Endothelial cell of umbilical vein (primary cell): ENCODE data around the gene UCK1. TPM values are rescaled to one million over a fixed set of nuclear protein-coding genes. Genes with fewer than 3 reads are reported as not detected.

ENCODE experiments used
- BruUV-seq: library from RNA; stranded (reverse); fragments of 400-500 nt; replicated peaks from 2 replicates; lab custom pipeline; 2021; lab: Mats Ljungman, UMichigan
- CTCF ChIA-PET: fragments of 300-600, 350-600 bp; sonication (Branson Sonifier 250); formaldehyde crosslinking; loops from one replicate; lab custom pipeline; 2021; ENCODE audit warnings: antibody characterized with exemption, inconsistent platforms; lab: Charles Lee
- POLR2A ChIA-PET: fragments of 300-600, 350-600 bp; sonication (Branson Sonifier 250); formaldehyde crosslinking; loops from one replicate; lab custom pipeline; 2021; ENCODE audit warnings: antibody characterized with exemption, inconsistent platforms; lab: Charles Lee
- DNase-seq: peaks from one replicate; pipeline ENCODE4 v3.0.0-alpha.2; 2011; ENCODE audit warnings: low read depth, low spot score
- FAIRE-seq: peaks from 2 replicates; lab custom pipeline; 2011; peaks lifted over from hg19 to GRCh38; lab: Jason Lieb, UNC
- H2AFZ ChIP-seq: 2 replicates; pipeline ENCODE4 v1.6.0; 2012; ENCODE audit warnings: low read depth, low read length, control low read depth, inconsistent platforms
- H3K27ac ChIP-seq: 2 replicates; pipeline ENCODE4 v1.5.1; 2011; ENCODE audit warnings: low read depth, mild to moderate bottlenecking, control low read depth, low read length, moderate library complexity; ENCODE audit not compliant: insufficient read depth
- H3K27me3 ChIP-seq, 2 experiments: 2 replicates each; pipeline versions ENCODE4 v1.6.0 to v1.6.1; 2011; ENCODE audit warnings: low read length in 2 of 2, mixed read lengths in 1 of 2; ENCODE audit not compliant: control insufficient read depth in 2 of 2, insufficient read depth in 2 of 2
- H3K36me3 ChIP-seq, 2 experiments: 2 replicates in 1 of 2; 3 replicates in 1 of 2; pipeline ENCODE4 v1.5.1; 2011; ENCODE audit warnings: low read length in 2 of 2, mild to moderate bottlenecking in 1 of 2, moderate library complexity in 1 of 2; ENCODE audit not compliant: control insufficient read depth in 2 of 2, insufficient read depth in 2 of 2; ENCODE audit errors: extremely low read depth in 1 of 2
- H3K4me1 ChIP-seq: 3 replicates; pipeline ENCODE4 v1.5.1; 2011; ENCODE audit warnings: mild to moderate bottlenecking, low read length; ENCODE audit not compliant: control insufficient read depth, insufficient read depth; ENCODE audit errors: extremely low read depth
- H3K4me2 ChIP-seq: 2 replicates; pipeline ENCODE4 v1.6.1; 2011; ENCODE audit warnings: low read length, control low read depth, mixed read lengths; ENCODE audit not compliant: insufficient read depth
- H3K4me3 ChIP-seq, 3 experiments: fragments of 200-600 bp in 1 of 3; sonication (generic), shearing (Covaris generic) in 1 of 3; replicated peaks in 1 of 3; 2 replicates each; pipeline ENCODE4 v1.5.1; 2011 to 2016; ENCODE audit warnings: control low read depth in 3 of 3, low read length in 3 of 3, mild to moderate bottlenecking in 2 of 3, inconsistent platforms in 1 of 3, low read depth in 1 of 3, moderate library complexity in 1 of 3; ENCODE audit not compliant: insufficient read depth in 1 of 3
- H3K79me2 ChIP-seq: 2 replicates; pipeline ENCODE4 v1.6.0; 2012; ENCODE audit warnings: low read length, inconsistent platforms; ENCODE audit not compliant: control insufficient read depth, insufficient read depth
- H3K9ac ChIP-seq: replicated peaks from 2 replicates; pipeline ENCODE3; 2011; ENCODE audit warnings: low read length, control low read depth; ENCODE audit not compliant: insufficient read depth; ENCODE audit errors: extremely low read depth
- H3K9me1 ChIP-seq: replicated peaks from 3 replicates; pipeline ENCODE4 v1.6.0; 2011; ENCODE audit warnings: mild to moderate bottlenecking, low read length; ENCODE audit not compliant: control insufficient read depth, insufficient read depth; ENCODE audit errors: extremely low read depth
- H3K9me3 ChIP-seq: replicated peaks from 2 replicates; pipeline ENCODE4 v1.5.1; 2012; ENCODE audit warnings: low read length, inconsistent platforms; ENCODE audit not compliant: control insufficient read depth, insufficient read depth
- H4K20me1 ChIP-seq: replicated peaks from 2 replicates; pipeline ENCODE3; 2011; ENCODE audit warnings: mild to moderate bottlenecking, low read length; ENCODE audit not compliant: control insufficient read depth, insufficient read depth; ENCODE audit errors: extremely low read depth
- CTCF ChIP-seq, 2 donors: IDR thresholded peaks; 1 replicate in 1 of 2; 2 replicates in 1 of 2; pipeline ENCODE4 v1.5.1; 2011; ENCODE audit warnings: low read length in 2 of 2, mild to moderate bottlenecking in 2 of 2, moderate library complexity in 2 of 2, control low read depth in 1 of 2, inconsistent platforms in 1 of 2, low read depth in 1 of 2; ENCODE audit not compliant: insufficient read depth in 1 of 2; ENCODE audit errors: extremely low read depth in 1 of 2
- EZH2 ChIP-seq: IDR thresholded peaks from 2 replicates; pipeline ENCODE4 v1.6.1; 2012; ENCODE audit warnings: borderline replicate concordance, low read depth, mild to moderate bottlenecking, moderate library complexity, low read length, inconsistent platforms; ENCODE audit not compliant: severe bottlenecking
- FOS ChIP-seq: IDR thresholded peaks from 2 replicates; pipeline ENCODE4 v1.6.1; 2011; ENCODE audit warnings: mild to moderate bottlenecking, low read length, moderate library complexity, borderline replicate concordance; ENCODE audit not compliant: insufficient read depth
- GATA2 ChIP-seq: IDR thresholded peaks from 2 replicates; pipeline ENCODE4 v1.7.0; 2011; ENCODE audit warnings: low read depth, mild to moderate bottlenecking, moderate library complexity, mixed read lengths, low read length; ENCODE audit not compliant: insufficient read length, insufficient read depth
- MYC ChIP-seq: IDR thresholded peaks from one replicate; pipeline ENCODE4 v1.6.1; 2011; ENCODE audit warnings: mild to moderate bottlenecking, low read depth, low read length
- POLR2AphosphoS5 ChIP-seq: IDR thresholded peaks from 2 replicates; pipeline ENCODE4 v1.6.1; 2012; ENCODE audit warnings: low read depth, mild to moderate bottlenecking, control low read depth, low read length, moderate library complexity; ENCODE audit not compliant: insufficient read depth
- dilution Hi-C: fragments of 300-500 bp; cut with MboI; formaldehyde crosslinking; loops from one replicate; pipeline ENCODE4 v1.15.0; 2019; ENCODE audit warnings: low sequenced_read_pairs; ENCODE audit not compliant: extremely low pct_ligation_motif_present
- intact Hi-C: fragments of 100-400 bp; cut with micrococcal nuclease; formaldehyde crosslinking; loops from one replicate; pipeline ENCODE4 v1.10.0; 2022
- polyA plus RNA-seq, 4 experiments: library from polyadenylated mRNA; depleted of rRNA in 3 of 4; stranded (reverse) in 3 of 4; unstranded in 1 of 4; fragments of >200 nt; gene quantifications; 2 replicates each; pipeline versions ENCODE4 v1.2.1 to v1.2.3, GENCODE V29; 2011 to 2012; ENCODE audit warnings: missing spikeins in 1 of 4
- total RNA-seq: library from RNA; stranded (reverse); gene quantifications from 2 replicates; pipeline ENCODE4 v1.2.3, GENCODE V29; 2021

Gene UCK1
- total and polyA plus RNA-seq, 2 donors (not counting 3 experiments of a cell fraction or from before 2014, with no cell fraction given), result 23.6 to 30.1 TPM

GRCh38 chr9:131534721-131535237 lies 3.7 kb upstream of the UCK1 start:
- no TSS peak for BruUV-seq
- no peaks in the 10 kb centered on the region for H4K20me1 ChIP-seq
- no peaks in the 10 kb centered on the region for H3K9me3 ChIP-seq
- ChIA-PET CTCF (interaction anchor here (1.2 kb wide), 1 partner anchor 12 kb away, joined by 4 read pairs; no protein-coding TSS in a partner anchor), POLR2A (interaction anchor here (1.0 kb wide), 1 partner anchor 29 kb away, joined by 3 read pairs; no protein-coding TSS in a partner anchor)
- intact Hi-C loops (loop anchor here (10.0 kb wide), 1 partner anchor 50 kb away; no protein-coding TSS in a partner anchor), dilution Hi-C loops (no loop called here)
- H3K9ac ChIP-seq, result no peak overlapping the region
- H3K4me3 ChIP-seq, result no peak overlapping the region
- FAIRE-seq (no peak), DNase-seq (no peak)
- no peaks in the 10 kb centered on the region for H3K9me1 ChIP-seq
- TF ChIP-seq MYC (no peak), CTCF (IDR thresholded peaks at IDR 0.05; ENCODE audit: extremely low read depth in 1 of 2, insufficient read depth in 1 of 2, low read depth in 1 of 2, low read length in 2 of 2) (no peak), POLR2AphosphoS5 (no peak), EZH2 (no peak), FOS (no peak), GATA2 (no peak)
- peaks cover 4% of the 10 kb centered on the region for H3K79me2 ChIP-seq
- no peak overlapping the region for H3K27ac ChIP-seq
- no peaks in the 10 kb centered on the region for H3K27me3 ChIP-seq
- peaks cover 4% of the 10 kb centered on the region for H3K4me1 ChIP-seq
- no peaks in the 10 kb centered on the region for H3K36me3 ChIP-seq
- H2AFZ ChIP-seq, result no peak overlapping the region
- H3K4me2 ChIP-seq, result no peak overlapping the region
